B cell (primary cell): ENCODE data around the gene STK4. TPM values are rescaled to one million over a fixed set of nuclear protein-coding genes. Genes with fewer than 3 reads are reported as not detected.
A peak's percentile ranks its signal among the peaks of the same experiment; 100 is the strongest.

Experiments used
- ATAC-seq: fragments of 200-7000 bp; cut with Tn5 transposase; one replicate; pipeline ENCODE4 v1.10.0; 2021; ENCODE audit warnings: low read depth, mild to moderate bottlenecking, moderate number of reproducible peaks, moderate library complexity
- CTCF ChIA-PET: fragments of 350-600 bp; sonication (Branson Sonifier 250); formaldehyde crosslinking; loops from one replicate; lab custom pipeline; 2021; ENCODE audit warnings: antibody characterized with exemption, inconsistent platforms; lab: Charles Lee
- POLR2A ChIA-PET: fragments of 350-600 bp; sonication (Branson Sonifier 250); formaldehyde crosslinking; loops from one replicate; lab custom pipeline; 2021; ENCODE audit warnings: antibody characterized with exemption; lab: Charles Lee
- DNase-seq: peaks from one replicate; pipeline ENCODE4 v3.0.0; 2013
- H2AFZ ChIP-seq: 2 replicates; pipeline ENCODE4 v1.6.1; 2012; ENCODE audit warnings: mild to moderate bottlenecking, low read depth, low read length; ENCODE audit not compliant: insufficient read depth, poor library complexity, severe bottlenecking
- H3K27ac ChIP-seq, 2 donors: 1 replicate in 1 of 2; 2 replicates in 1 of 2; pipeline ENCODE4 v1.5.1; 2012 to 2013; ENCODE audit warnings: low read length in 2 of 2, mild to moderate bottlenecking in 2 of 2, moderate library complexity in 1 of 2
- H3K27me3 ChIP-seq, 4 experiments: fragments of 200-600 bp in 1 of 4; sonication (generic) in 1 of 4; replicated peaks in 1 of 4; 1 replicate in 2 of 4; 2 replicates in 2 of 4; pipeline versions ENCODE4 v1.6.1 to v1.7.0; 2013 to 2016; ENCODE audit warnings: low read length in 3 of 4, mild to moderate bottlenecking in 2 of 4, mixed read lengths in 1 of 4, moderate library complexity in 1 of 4; ENCODE audit not compliant: insufficient read depth in 4 of 4, control insufficient read depth in 3 of 4; ENCODE audit errors: control extremely low read depth in 1 of 4
- H3K36me3 ChIP-seq, 2 experiments: replicated peaks in 1 of 2; 1 replicate in 1 of 2; 2 replicates in 1 of 2; pipeline versions ENCODE4 v1.6.1 to v1.7.1; 2013; ENCODE audit warnings: low read length in 1 of 2; ENCODE audit not compliant: insufficient read depth in 2 of 2, control insufficient read depth in 1 of 2; ENCODE audit errors: control extremely low read depth in 1 of 2, extremely low read depth in 1 of 2
- H3K4me1 ChIP-seq, 2 donors: fragments of 200-600 bp in 1 of 2; sonication (generic) in 1 of 2; 1 replicate in 1 of 2; 2 replicates in 1 of 2; pipeline versions ENCODE4 v1.5.1 to v1.6.1; 2013 to 2017; ENCODE audit warnings: low read length in 2 of 2; ENCODE audit not compliant: control insufficient read depth in 2 of 2, insufficient read depth in 2 of 2
- H3K4me2 ChIP-seq: replicated peaks from 2 replicates; pipeline ENCODE3; 2012; ENCODE audit warnings: mild to moderate bottlenecking, low read depth, low read length; ENCODE audit not compliant: poor library complexity, severe bottlenecking
- H3K4me3 ChIP-seq, 5 experiments: fragments of 200-600 bp in 1 of 5; sonication (generic) in 1 of 5; 1 replicate in 3 of 5; 2 replicates in 2 of 5; pipeline versions ENCODE4 v1.5.1 to v1.7.0; 2011 to 2016; ENCODE audit warnings: low read length in 4 of 5, mild to moderate bottlenecking in 4 of 5, low read depth in 2 of 5, control low read depth in 1 of 5, moderate library complexity in 1 of 5; ENCODE audit not compliant: insufficient read depth in 1 of 5; ENCODE audit errors: control extremely low read depth in 1 of 5, extremely low read depth in 1 of 5
- H3K79me2 ChIP-seq: fragments of 200-600 bp; sonication (generic); one replicate; pipeline ENCODE4 v1.6.0; 2016; ENCODE audit warnings: low read length; ENCODE audit not compliant: control insufficient read depth, insufficient read depth
- H3K9ac ChIP-seq: fragments of 200-600 bp; sonication (generic); 2 replicates; pipeline ENCODE4 v1.6.1; 2017; ENCODE audit warnings: mild to moderate bottlenecking, low read length, moderate library complexity
- H3K9me3 ChIP-seq, 3 donors: one replicate each; pipeline versions ENCODE4 v1.6.1 to v1.7.1; 2013; ENCODE audit warnings: low read length in 2 of 3; ENCODE audit not compliant: control insufficient read depth in 2 of 3, insufficient read depth in 1 of 3; ENCODE audit errors: control extremely low read depth in 1 of 3
- H4K20me1 ChIP-seq: 2 replicates; pipeline ENCODE4 v1.6.0; 2012; ENCODE audit warnings: mild to moderate bottlenecking, low read length; ENCODE audit not compliant: insufficient read depth, control insufficient read depth, poor library complexity, severe bottlenecking
- H3K27ac Mint-ChIP-seq: one replicate; pipeline ENCODE4 v1.8.0; 2021; ENCODE audit warnings: mixed read lengths
- H3K27me3 Mint-ChIP-seq: one replicate; pipeline ENCODE4 v1.8.0; 2021; ENCODE audit warnings: mixed read lengths
- H3K4me1 Mint-ChIP-seq: one replicate; pipeline ENCODE4 v1.8.0; 2021; ENCODE audit warnings: mixed read lengths
- H3K4me3 Mint-ChIP-seq: one replicate; pipeline ENCODE4 v1.8.0; 2021; ENCODE audit warnings: mixed read lengths
- H3K9me3 Mint-ChIP-seq: one replicate; pipeline ENCODE4 v1.8.0; 2022; ENCODE audit warnings: mixed read lengths; ENCODE audit not compliant: insufficient read depth
- EZH2 ChIP-seq: IDR thresholded peaks from 2 replicates; pipeline ENCODE4 v1.6.1; 2012; ENCODE audit warnings: borderline replicate concordance, low read depth, mild to moderate bottlenecking, moderate library complexity, low read length; ENCODE audit not compliant: insufficient read depth, poor library complexity, severe bottlenecking
- WGBS: methylation state at CpG from one replicate; pipeline ENCODE4 v1.1.5; 2013; ENCODE audit warnings: missing lambda C conversion rate; ENCODE audit not compliant: insufficient coverage; 5-methylcytosine and 5-hydroxymethylcytosine counted together
- intact Hi-C: fragments of 100-400 bp; cut with micrococcal nuclease; formaldehyde crosslinking; loops from one replicate; pipeline ENCODE4 v1.10.0; 2022
- polyA plus RNA-seq: library from polyadenylated mRNA; depleted of rRNA; stranded (reverse); fragments of >200 nt; gene quantifications from 2 replicates; pipeline ENCODE4 v1.2.3, GENCODE V29; 2012
- total RNA-seq, 2 donors: library from RNA; stranded (reverse); fragments of 120-200 nt in 1 of 2; gene quantifications; 1 replicate in 1 of 2; 2 replicates in 1 of 2; pipeline versions ENCODE4 v1.2.3 to v1.2.4, GENCODE V29; 2013 to 2022
- TF ChIP-seq, protein P1 (sequence below): fragments of 200-600 bp; IDR thresholded peaks from one replicate; pipeline ENCODE4 v1.8.0; 2022; ENCODE audit warnings: antibody characterized with exemption, mild to moderate bottlenecking

Gene STK4
- total and polyA plus RNA-seq, 2 donors (not counting 1 experiment from before 2014, with no cell fraction given), result 38.9 to 324 TPM

DNA sequence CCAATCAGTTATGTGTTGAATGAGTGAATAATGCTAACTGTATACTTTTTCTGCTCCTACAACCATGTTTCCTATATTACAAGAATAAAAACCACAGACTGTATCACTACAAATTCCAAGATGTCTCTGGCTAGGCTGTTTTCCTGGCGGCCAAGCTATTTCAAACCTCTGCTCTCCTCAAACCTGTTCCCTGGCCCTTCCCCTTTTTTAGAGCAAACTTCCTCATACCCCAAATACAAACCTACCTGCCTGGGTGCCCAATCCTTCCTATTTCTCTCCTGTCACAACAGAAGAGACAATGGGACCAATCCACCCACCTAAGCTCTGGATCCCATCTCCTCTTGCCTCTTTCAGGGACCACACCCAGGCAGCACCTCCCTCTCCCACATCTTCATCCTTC lies 13.6 kb upstream of the STK4 start:
- Mint-ChIP-seq H3K4me1 (peaks cover 48% of the 10 kb centered on the region), H3K4me3 (no peak overlapping the region), H3K9me3 (no peaks in the 10 kb centered on the region), H3K27ac (peak overlapping the region; percentile 47), H3K27me3 (no peaks in the 10 kb centered on the region)
- no peak overlapping the region for H3K9ac ChIP-seq
- DNase-seq, result no peak
- H3K27me3 ChIP-seq, result no peaks in the 10 kb centered on the region
- no peak for ATAC-seq
- H3K36me3 ChIP-seq, result peaks cover 4 to 84% of the 10 kb centered on the region in 2 experiments
- ChIA-PET CTCF (interaction anchor here (1.4 kb wide), 1 partner anchor 26 kb away, joined by 3 read pairs; no protein-coding TSS in a partner anchor), POLR2A (interaction anchor here (1.1 kb wide), 1 partner anchor 16 kb away, joined by 3 read pairs; no protein-coding TSS in a partner anchor)
- WGBS, result 100% methylated on average over 1 of the region's 1 CpG
- H3K79me2 ChIP-seq, result peaks cover 44% of the 10 kb centered on the region
- H3K9me3 ChIP-seq, result no peaks in the 10 kb centered on the region
- peaks cover 29 to 33% of the 10 kb centered on the region in 2 donors for H3K4me1 ChIP-seq
- no peak for TF ChIP-seq EZH2
- TF ChIP-seq, protein P1, sequence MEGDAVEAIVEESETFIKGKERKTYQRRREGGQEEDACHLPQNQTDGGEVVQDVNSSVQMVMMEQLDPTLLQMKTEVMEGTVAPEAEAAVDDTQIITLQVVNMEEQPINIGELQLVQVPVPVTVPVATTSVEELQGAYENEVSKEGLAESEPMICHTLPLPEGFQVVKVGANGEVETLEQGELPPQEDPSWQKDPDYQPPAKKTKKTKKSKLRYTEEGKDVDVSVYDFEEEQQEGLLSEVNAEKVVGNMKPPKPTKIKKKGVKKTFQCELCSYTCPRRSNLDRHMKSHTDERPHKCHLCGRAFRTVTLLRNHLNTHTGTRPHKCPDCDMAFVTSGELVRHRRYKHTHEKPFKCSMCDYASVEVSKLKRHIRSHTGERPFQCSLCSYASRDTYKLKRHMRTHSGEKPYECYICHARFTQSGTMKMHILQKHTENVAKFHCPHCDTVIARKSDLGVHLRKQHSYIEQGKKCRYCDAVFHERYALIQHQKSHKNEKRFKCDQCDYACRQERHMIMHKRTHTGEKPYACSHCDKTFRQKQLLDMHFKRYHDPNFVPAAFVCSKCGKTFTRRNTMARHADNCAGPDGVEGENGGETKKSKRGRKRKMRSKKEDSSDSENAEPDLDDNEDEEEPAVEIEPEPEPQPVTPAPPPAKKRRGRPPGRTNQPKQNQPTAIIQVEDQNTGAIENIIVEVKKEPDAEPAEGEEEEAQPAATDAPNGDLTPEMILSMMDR, result no peak
- H4K20me1 ChIP-seq, result no peaks in the 10 kb centered on the region
- no peak overlapping the region for H2AFZ ChIP-seq
- no peak overlapping the region for H3K4me3 ChIP-seq
- no peak overlapping the region for H3K4me2 ChIP-seq
- peak overlapping the region in 1 of 2 donors; percentile 9 for H3K27ac ChIP-seq
- intact Hi-C loops, result no loop called here

DNA sequence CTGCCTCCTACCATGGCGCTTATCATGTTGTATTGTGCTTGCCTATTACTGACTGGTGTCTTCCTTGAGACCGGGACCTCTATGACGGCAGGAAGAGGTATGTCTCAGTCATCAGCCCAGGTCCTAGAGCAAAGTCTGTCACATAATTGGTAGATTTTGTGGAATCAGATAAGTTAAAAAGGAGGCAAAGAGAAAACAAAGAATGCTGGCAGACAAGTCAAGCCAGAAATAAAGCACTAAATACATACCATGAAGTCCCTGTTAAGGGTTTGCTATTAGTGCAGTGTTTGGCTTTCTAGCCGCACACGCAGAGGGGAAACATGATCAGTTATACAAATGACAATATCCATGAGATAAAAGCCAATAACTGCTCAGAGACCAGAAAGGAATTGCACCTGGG lies 12.1 kb upstream of the STK4 start:
- DNase-seq (no peak), ATAC-seq (no peak)
- Histone ChIP-seq H3K27ac (peak overlapping the region in 1 of 2 donors; percentile 6), H3K79me2 (peaks cover 59% of the 10 kb centered on the region), H3K36me3 (peaks cover 6 to 77% of the 10 kb centered on the region in 2 experiments), H3K9ac (no peak overlapping the region), H3K4me2 (no peak overlapping the region), H2AFZ (no peak overlapping the region), H3K27me3 (no peaks in the 10 kb centered on the region), H3K9me3 (no peaks in the 10 kb centered on the region), H3K4me1 (peaks cover 41 to 45% of the 10 kb centered on the region in 2 donors), H3K4me3 (no peak overlapping the region), H4K20me1 (peaks cover 12% of the 10 kb centered on the region)
- Mint-ChIP-seq H3K4me1 (peaks cover 62% of the 10 kb centered on the region), H3K27ac (peak overlapping the region; percentile 73), H3K4me3 (no peak overlapping the region), H3K9me3 (no peaks in the 10 kb centered on the region), H3K27me3 (no peaks in the 10 kb centered on the region)
- ChIA-PET POLR2A (no interaction called here), CTCF (interaction anchor here (0.7 to 1.2 kb wide), 2 partner anchors 28 to 337 kb away, joined by 3 to 6 read pairs; no protein-coding TSS in a partner anchor)
- TF ChIP-seq, protein P1, result no peak
- TF ChIP-seq EZH2, result no peak
- 100% methylated on average over 3 of the region's 5 CpGs for WGBS
- intact Hi-C loops, result no loop called here
